HG02943 (cell line): ENCODE measurements around the gene NLGN1.
A peak's percentile ranks its signal among the peaks of the same experiment; 100 is the strongest.
"Not testable (repeated sequence)": the region's sequence is repeated elsewhere in the genome, so short reads cannot be mapped to it uniquely, and the experiment has no call there.

Experiments
- ATAC-seq: cut with Tn5 transposase; IDR thresholded peaks from one replicate; pipeline ENCODE4 v1.9.1; 2021; ENCODE audit warnings: mild to moderate bottlenecking, low read depth, moderate library complexity; ENCODE audit not compliant: unreplicated experiment

NLGN1 gene

GRCh38 chr3:173397161-173398110 is at the start of gene NLGN1:
Gene NLGN1 (plus strand): TSS chr3:173397744.
- ATAC-seq: no peak

GRCh38 chr3:173351886-173352285 is 45.7 kb upstream of the NLGN1 start:
- no peak for ATAC-seq

- not testable (repeated sequence) for ATAC-seq
Measured at GRCh38 chr3:173353137-173353536, 44.4 kb upstream of the NLGN1 start.

- ATAC-seq: no peak
Measured at GRCh38 chr3:173354124-173354523, 43.4 kb upstream of the NLGN1 start.

- ATAC-seq: no peak
Measured at GRCh38 chr3:173371848-173372487, 25.6 kb upstream of the NLGN1 start.

- ATAC-seq: no peak
Measured at GRCh38 chr3:173380681-173381080, 16.9 kb upstream of the NLGN1 start.

GRCh38 chr3:173381936-173382335 is 15.6 kb upstream of the NLGN1 start:
- ATAC-seq: not testable (repeated sequence)

- ATAC-seq: peak; percentile 40
Measured at GRCh38 chr3:173395073-173395411, 2.5 kb upstream of the NLGN1 start.

- ATAC-seq: peak; percentile 95
Measured at GRCh38 chr3:173395412-173396181, 1.9 kb upstream of the NLGN1 start.

- no peak for ATAC-seq
Measured at GRCh38 chr3:173396191-173397041, 1.1 kb upstream of the NLGN1 start.

- ATAC-seq: no peak
Measured at GRCh38 chr3:173398111-173398479, 551 bp downstream of the NLGN1 start.

- ATAC-seq: no peak
Measured at GRCh38 chr3:173399044-173399443, 1.5 kb downstream of the NLGN1 start.

- no peak for ATAC-seq
Measured at GRCh38 chr3:173401369-173401768, 3.8 kb downstream of the NLGN1 start.

GRCh38 chr3:173402656-173403055 is 5.1 kb downstream of the NLGN1 start:
- no peak for ATAC-seq

GRCh38 chr3:173403376-173403775 is 5.8 kb downstream of the NLGN1 start:
- no peak for ATAC-seq

- ATAC-seq: no peak
Measured at GRCh38 chr3:173404156-173404555, 6.6 kb downstream of the NLGN1 start.

GRCh38 chr3:173410436-173410835 is 12.9 kb downstream of the NLGN1 start:
- ATAC-seq: no peak

GRCh38 chr3:173410849-173411248 is 13.3 kb downstream of the NLGN1 start:
- ATAC-seq: no peak

GRCh38 chr3:173411375-173411973 is 13.9 kb downstream of the NLGN1 start:
- no peak for ATAC-seq

- ATAC-seq: no peak
Measured at GRCh38 chr3:173416070-173416469, 18.5 kb downstream of the NLGN1 start.
